KMS-11 (cell line): ENCODE results near the gene SKAP1.
"Not testable (repeated sequence)": the region's sequence is repeated elsewhere in the genome, so short reads cannot be mapped to it uniquely, and the experiment has no call there.

ENCODE experiments used
- H2AFZ ChIP-seq: fragments of 200-600 bp; sonication (generic); 2 replicates; pipeline ENCODE4 v1.6.1; 2016; ENCODE audit warnings: antibody characterized with exemption, mixed run types, low read depth
- H3K27ac ChIP-seq: fragments of 200-600 bp; sonication (generic); 2 replicates; pipeline ENCODE4 v1.6.1; 2016; ENCODE audit warnings: mild to moderate bottlenecking, mixed run types
- H3K27me3 ChIP-seq: fragments of 200-600 bp; sonication (generic); 2 replicates; pipeline ENCODE4 v1.6.1; 2017; ENCODE audit warnings: mild to moderate bottlenecking, low read depth, mixed run types, moderate library complexity; ENCODE audit not compliant: insufficient read depth
- H3K36me3 ChIP-seq: fragments of 200-600 bp; sonication (generic); 2 replicates; pipeline ENCODE4 v1.6.1; 2017; ENCODE audit warnings: mild to moderate bottlenecking, mixed run types; ENCODE audit not compliant: insufficient read depth
- H3K4me1 ChIP-seq: fragments of 200-600 bp; sonication (generic); 2 replicates; pipeline ENCODE4 v1.6.1; 2016; ENCODE audit warnings: mild to moderate bottlenecking, low read depth, mixed run types; ENCODE audit not compliant: poor library complexity, severe bottlenecking
- H3K4me2 ChIP-seq: fragments of 200-600 bp; sonication (generic); 2 replicates; pipeline ENCODE4 v1.7.0; 2016; ENCODE audit warnings: mild to moderate bottlenecking, mixed run types
- H3K4me3 ChIP-seq: fragments of 200-600 bp; sonication (generic); IDR thresholded peaks from 2 replicates; pipeline ENCODE4 v1.6.1; 2017; ENCODE audit warnings: low read depth, low read length, mixed read lengths; ENCODE audit not compliant: insufficient read depth
- H3K79me2 ChIP-seq: fragments of 200-600 bp; sonication (generic); 2 replicates; pipeline ENCODE4 v1.6.1; 2016; ENCODE audit warnings: low read depth, mixed run types; ENCODE audit not compliant: insufficient read depth
- H3K9ac ChIP-seq: fragments of 200-600 bp; sonication (generic); 2 replicates; pipeline ENCODE4 v1.6.1; 2016; ENCODE audit warnings: mild to moderate bottlenecking, mixed run types
- H4K20me1 ChIP-seq: fragments of 200-600 bp; sonication (generic); 2 replicates; pipeline ENCODE4 v1.6.1; 2016; ENCODE audit warnings: mild to moderate bottlenecking, mixed run types; ENCODE audit not compliant: insufficient read depth
- TF ChIP-seq, protein P1 (sequence below): fragments of 200-600 bp; sonication (generic); conservative IDR thresholded peaks from 2 replicates; pipeline ENCODE4 v1.6.1; 2017; ENCODE audit warnings: low read depth, mild to moderate bottlenecking, antibody characterized with exemption, low read length, moderate library complexity, mixed read lengths

SKAP1 gene

GRCh38 chr17:48413613-48414405 is 16.2 kb downstream of the SKAP1 start:
- Histone ChIP-seq H3K27me3 (no peaks in the 10 kb centered on the region), H3K4me2 (no peak overlapping the region), H3K4me3 (no peak overlapping the region), H3K27ac (no peak overlapping the region), H3K4me1 (peaks cover 19% of the 10 kb centered on the region), H4K20me1 (no peaks in the 10 kb centered on the region), H3K36me3 (no peaks in the 10 kb centered on the region), H3K9ac (no peak overlapping the region), H2AFZ (no peak overlapping the region), H3K79me2 (no peaks in the 10 kb centered on the region; the same call in 1 of the 2 replicates)
- TF ChIP-seq, protein P1, sequence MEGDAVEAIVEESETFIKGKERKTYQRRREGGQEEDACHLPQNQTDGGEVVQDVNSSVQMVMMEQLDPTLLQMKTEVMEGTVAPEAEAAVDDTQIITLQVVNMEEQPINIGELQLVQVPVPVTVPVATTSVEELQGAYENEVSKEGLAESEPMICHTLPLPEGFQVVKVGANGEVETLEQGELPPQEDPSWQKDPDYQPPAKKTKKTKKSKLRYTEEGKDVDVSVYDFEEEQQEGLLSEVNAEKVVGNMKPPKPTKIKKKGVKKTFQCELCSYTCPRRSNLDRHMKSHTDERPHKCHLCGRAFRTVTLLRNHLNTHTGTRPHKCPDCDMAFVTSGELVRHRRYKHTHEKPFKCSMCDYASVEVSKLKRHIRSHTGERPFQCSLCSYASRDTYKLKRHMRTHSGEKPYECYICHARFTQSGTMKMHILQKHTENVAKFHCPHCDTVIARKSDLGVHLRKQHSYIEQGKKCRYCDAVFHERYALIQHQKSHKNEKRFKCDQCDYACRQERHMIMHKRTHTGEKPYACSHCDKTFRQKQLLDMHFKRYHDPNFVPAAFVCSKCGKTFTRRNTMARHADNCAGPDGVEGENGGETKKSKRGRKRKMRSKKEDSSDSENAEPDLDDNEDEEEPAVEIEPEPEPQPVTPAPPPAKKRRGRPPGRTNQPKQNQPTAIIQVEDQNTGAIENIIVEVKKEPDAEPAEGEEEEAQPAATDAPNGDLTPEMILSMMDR, result no peak

DNA sequence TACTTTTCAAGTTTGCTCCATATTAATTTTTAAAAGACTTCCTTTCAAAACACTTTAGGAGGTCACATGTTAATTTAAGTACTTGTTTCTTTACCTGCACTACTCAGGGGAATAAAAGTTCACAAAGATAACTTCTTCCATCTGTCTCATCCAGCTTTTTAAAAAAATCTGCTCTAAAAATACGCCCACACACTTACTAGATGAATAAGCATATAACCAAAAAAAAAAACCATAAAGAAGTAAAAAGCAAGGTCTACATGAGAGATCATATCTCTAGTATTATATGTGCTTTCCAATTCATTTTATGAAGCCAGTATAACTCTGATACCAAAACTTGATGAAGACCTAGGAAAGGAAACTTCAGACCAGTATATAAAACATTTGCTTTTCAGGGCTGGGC is 17.2 kb downstream of the SKAP1 start:
- Histone ChIP-seq H4K20me1 (no peaks in the 10 kb centered on the region), H2AFZ (no peak overlapping the region), H3K79me2 (no peaks in the 10 kb centered on the region; the same call in 1 of the 2 replicates), H3K4me1 (peaks cover 16% of the 10 kb centered on the region), H3K4me3 (no peak overlapping the region), H3K9ac (no peak overlapping the region), H3K27me3 (no peaks in the 10 kb centered on the region), H3K4me2 (no peak overlapping the region), H3K27ac (no peak overlapping the region), H3K36me3 (no peaks in the 10 kb centered on the region)
- TF ChIP-seq, protein P1, result no peak

DNA sequence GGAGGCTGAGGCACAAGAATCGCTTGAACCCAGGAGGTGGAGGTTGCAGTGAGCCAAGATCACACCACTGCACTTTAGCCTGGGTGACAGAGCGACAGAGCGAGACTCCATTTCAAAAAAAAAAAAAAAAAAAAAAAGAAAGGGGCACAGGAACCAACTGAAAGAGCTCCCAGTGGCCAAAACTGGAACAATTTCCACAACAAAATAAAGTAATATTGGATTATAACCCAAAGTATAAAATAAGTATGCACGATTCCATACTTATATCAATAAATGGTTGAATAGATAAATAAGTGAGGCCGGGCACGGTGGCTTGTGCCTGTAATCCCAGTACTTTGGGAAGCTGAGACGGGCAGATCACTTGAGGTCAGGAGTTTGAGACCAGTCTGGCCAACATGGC is 19.2 kb downstream of the SKAP1 start:
- not testable (repeated sequence) for H3K4me1 ChIP-seq, H3K79me2 ChIP-seq, H3K27me3 ChIP-seq, H3K36me3 ChIP-seq, H3K27ac ChIP-seq, H2AFZ ChIP-seq, H3K9ac ChIP-seq, H3K4me3 ChIP-seq, H4K20me1 ChIP-seq, H3K4me2 ChIP-seq

GRCh38 chr17:48409607-48410006 is 20.4 kb downstream of the SKAP1 start:
- TF ChIP-seq, protein P1, result no peak
- no peak overlapping the region for H2AFZ ChIP-seq

GRCh38 chr17:48406936-48407567 is 23.0 kb downstream of the SKAP1 start:
- Histone ChIP-seq H2AFZ (no peak overlapping the region), H3K4me1 (no peaks in the 10 kb centered on the region), H3K36me3 (no peaks in the 10 kb centered on the region), H4K20me1 (no peaks in the 10 kb centered on the region), H3K4me2 (no peak overlapping the region), H3K27ac (no peak overlapping the region), H3K79me2 (no peaks in the 10 kb centered on the region), H3K27me3 (no peaks in the 10 kb centered on the region), H3K9ac (no peak overlapping the region), H3K4me3 (no peak overlapping the region)
- TF ChIP-seq, protein P1, result no peak

More at GRCh38 chr17:48409607-48410006, 20.4 kb downstream of the SKAP1 start:
- Histone ChIP-seq H3K36me3 (no peaks in the 10 kb centered on the region), H3K9ac (no peak overlapping the region), H3K79me2 (no peaks in the 10 kb centered on the region), H3K27ac (no peak overlapping the region), H3K27me3 (no peaks in the 10 kb centered on the region), H3K4me3 (no peak overlapping the region), H3K4me2 (no peak overlapping the region), H4K20me1 (no peaks in the 10 kb centered on the region), H3K4me1 (no peaks in the 10 kb centered on the region)
